ENCODE data around the gene PGGT1B.

The PGGT1B gene

DNA sequence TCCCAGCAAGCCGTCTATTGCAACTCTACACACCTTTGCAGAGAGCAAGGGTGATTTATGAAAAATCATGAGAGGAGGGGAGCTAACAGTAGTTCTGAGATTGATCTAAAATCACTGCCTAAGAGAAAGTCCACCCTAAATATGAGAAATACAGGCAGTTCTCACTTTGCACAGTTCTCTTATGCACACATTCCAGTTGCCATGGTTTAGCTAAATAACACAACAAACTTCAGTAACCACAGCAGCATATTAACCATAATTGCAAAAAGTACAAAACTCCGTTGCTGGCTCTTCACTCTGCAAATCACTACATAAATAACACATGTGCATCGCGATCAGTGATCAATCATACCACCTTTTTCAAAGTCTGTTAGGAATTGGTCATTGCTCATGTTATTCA lies 31.1 kb downstream of the PGGT1B start:
- Histone ChIP-seq H3K27me3 (ENCODE audit: control insufficient read depth, insufficient read depth, low read length, poor library complexity, severe bottlenecking) (no peaks in the 10 kb centered on the region), H3K4me1 (ENCODE audit: control insufficient read depth, insufficient read depth, low read length) (no peaks in the 10 kb centered on the region), H3K27ac (ENCODE audit: insufficient read depth, low read depth, low read length, poor library complexity, severe bottlenecking) (no peak overlapping the region), H3K36me3 (ENCODE audit: control insufficient read depth, insufficient read depth, low read length) (peaks cover 10% of the 10 kb centered on the region), H3K4me3 (ENCODE audit: insufficient read depth, low read depth, low read length) (no peak overlapping the region), H3K9me3 (ENCODE audit: control insufficient read depth, low read length) (no peaks in the 10 kb centered on the region)
- 96 to 98% methylated on average over 4 of the region's 4 CpGs for WGBS, 2 experiments

DNA sequence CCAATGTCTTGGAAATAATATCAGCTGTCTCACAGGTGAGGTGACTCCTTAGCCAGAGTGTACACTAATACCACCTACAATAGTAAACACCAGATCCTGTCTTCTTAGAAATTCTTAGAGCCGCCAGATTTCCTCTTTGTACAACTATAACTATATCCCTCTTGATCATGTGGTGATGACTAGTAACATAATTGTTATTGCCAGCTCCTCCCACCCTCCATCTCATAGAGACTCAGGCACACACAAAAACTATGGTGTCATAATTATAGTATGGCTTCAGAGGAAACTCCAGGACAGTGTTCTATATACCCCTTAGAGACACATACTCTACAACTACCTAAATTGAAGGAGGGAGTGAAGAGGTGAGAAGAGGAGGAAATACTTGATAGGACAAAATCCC lies 33.1 kb downstream of the PGGT1B start:
- Histone ChIP-seq H3K27me3 (ENCODE audit: control insufficient read depth, insufficient read depth, low read length, poor library complexity, severe bottlenecking) (no peaks in the 10 kb centered on the region), H3K36me3 (ENCODE audit: control insufficient read depth, insufficient read depth, low read length) (peaks cover 10% of the 10 kb centered on the region), H3K4me3 (ENCODE audit: insufficient read depth, low read depth, low read length) (no peak overlapping the region), H3K9me3 (ENCODE audit: control insufficient read depth, low read length) (no peaks in the 10 kb centered on the region), H3K4me1 (ENCODE audit: control insufficient read depth, insufficient read depth, low read length) (no peaks in the 10 kb centered on the region), H3K27ac (ENCODE audit: insufficient read depth, low read depth, low read length, poor library complexity, severe bottlenecking) (no peak overlapping the region)
- WGBS, 2 experiments = 100% methylated on average over 1 of the region's 1 CpG

DNA sequence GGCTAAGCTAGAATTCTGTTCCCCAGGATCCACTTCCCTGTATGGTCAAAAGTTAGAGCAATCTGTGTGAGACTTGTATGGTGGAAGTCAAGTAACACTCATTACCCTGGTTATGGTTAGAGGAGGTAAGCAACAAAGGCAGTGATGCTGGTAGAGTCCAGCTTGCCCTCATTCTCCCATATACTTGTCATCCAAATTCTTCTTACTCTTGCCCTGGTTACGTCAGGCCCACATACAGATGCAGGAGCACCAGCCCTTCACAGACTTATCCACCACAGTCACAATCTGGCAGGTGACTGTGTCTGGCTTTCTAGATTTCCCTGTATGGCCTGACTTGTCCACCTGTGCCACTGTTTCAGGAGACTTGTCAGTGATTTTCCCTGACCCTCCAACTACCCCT lies 35.4 kb downstream of the PGGT1B start:
- Histone ChIP-seq H3K9me3 (ENCODE audit: control insufficient read depth, low read length) (no peaks in the 10 kb centered on the region), H3K36me3 (ENCODE audit: control insufficient read depth, insufficient read depth, low read length) (peaks cover 10% of the 10 kb centered on the region), H3K27me3 (ENCODE audit: control insufficient read depth, insufficient read depth, low read length, poor library complexity, severe bottlenecking) (no peaks in the 10 kb centered on the region), H3K27ac (ENCODE audit: insufficient read depth, low read depth, low read length, poor library complexity, severe bottlenecking) (no peak overlapping the region), H3K4me3 (ENCODE audit: insufficient read depth, low read depth, low read length) (no peak overlapping the region), H3K4me1 (ENCODE audit: control insufficient read depth, insufficient read depth, low read length) (no peaks in the 10 kb centered on the region)
- WGBS, 2 experiments = 87 to 94% methylated on average over 1 of the region's 1 CpG

DNA sequence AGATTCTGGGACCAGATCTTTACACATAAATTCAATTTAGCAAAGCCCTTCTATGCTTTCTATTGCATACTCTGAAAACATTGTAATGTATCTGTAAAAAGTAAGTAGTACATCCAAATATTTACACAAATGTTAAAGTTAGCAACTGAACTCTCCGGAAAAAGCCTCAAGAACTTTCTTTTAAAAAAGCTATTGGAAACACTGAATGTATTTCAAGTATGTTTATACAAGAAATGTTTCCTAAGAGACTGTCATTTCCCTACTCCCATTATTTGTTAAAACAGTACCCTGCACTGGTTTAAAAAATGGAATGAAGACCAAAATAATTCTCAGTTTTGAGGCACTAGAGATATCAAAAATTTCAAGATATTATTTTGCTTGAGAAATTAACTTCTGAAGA lies 48.1 kb downstream of the PGGT1B start:
- Histone ChIP-seq H3K4me3 (ENCODE audit: insufficient read depth, low read depth, low read length) (no peak overlapping the region), H3K27ac (ENCODE audit: insufficient read depth, low read depth, low read length, poor library complexity, severe bottlenecking) (no peak overlapping the region), H3K9me3 (ENCODE audit: control insufficient read depth, low read length) (no peaks in the 10 kb centered on the region), H3K27me3 (ENCODE audit: control insufficient read depth, insufficient read depth, low read length, poor library complexity, severe bottlenecking) (no peaks in the 10 kb centered on the region), H3K4me1 (ENCODE audit: control insufficient read depth, insufficient read depth, low read length) (no peaks in the 10 kb centered on the region), H3K36me3 (ENCODE audit: control insufficient read depth, insufficient read depth, low read length) (no peaks in the 10 kb centered on the region)
- WGBS, 2 experiments = no CpG with 5 or more reads among the region's 1 CpG

DNA sequence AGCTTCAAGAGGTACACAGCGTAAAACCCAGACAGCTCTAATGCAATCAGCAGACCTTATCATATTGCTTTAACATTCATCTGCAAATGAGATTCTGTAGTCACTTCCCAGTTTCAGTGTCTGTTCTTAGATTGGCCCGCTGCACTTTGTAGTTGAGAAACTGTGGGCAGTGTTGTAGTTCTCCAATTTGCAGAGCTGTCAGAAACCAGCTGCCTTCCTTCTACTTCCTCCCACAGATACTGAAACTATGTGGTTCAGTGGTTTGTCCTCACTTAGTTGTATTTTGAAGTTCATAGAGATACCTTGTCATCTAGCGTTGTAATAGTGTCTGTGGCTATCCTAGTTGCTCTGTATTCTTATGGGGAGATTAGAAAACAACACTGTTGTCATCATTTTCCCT lies 53.4 kb downstream of the PGGT1B start:
- Histone ChIP-seq H3K27me3 (ENCODE audit: control insufficient read depth, insufficient read depth, low read length, poor library complexity, severe bottlenecking) (no peaks in the 10 kb centered on the region), H3K4me1 (ENCODE audit: control insufficient read depth, insufficient read depth, low read length) (no peaks in the 10 kb centered on the region), H3K4me3 (ENCODE audit: insufficient read depth, low read depth, low read length) (no peak overlapping the region), H3K36me3 (ENCODE audit: control insufficient read depth, insufficient read depth, low read length) (no peaks in the 10 kb centered on the region), H3K9me3 (ENCODE audit: control insufficient read depth, low read length) (no peaks in the 10 kb centered on the region), H3K27ac (ENCODE audit: insufficient read depth, low read depth, low read length, poor library complexity, severe bottlenecking) (no peak overlapping the region)
- WGBS, 2 experiments = 94 to 95% methylated on average over 3 of the region's 3 CpGs

DNA sequence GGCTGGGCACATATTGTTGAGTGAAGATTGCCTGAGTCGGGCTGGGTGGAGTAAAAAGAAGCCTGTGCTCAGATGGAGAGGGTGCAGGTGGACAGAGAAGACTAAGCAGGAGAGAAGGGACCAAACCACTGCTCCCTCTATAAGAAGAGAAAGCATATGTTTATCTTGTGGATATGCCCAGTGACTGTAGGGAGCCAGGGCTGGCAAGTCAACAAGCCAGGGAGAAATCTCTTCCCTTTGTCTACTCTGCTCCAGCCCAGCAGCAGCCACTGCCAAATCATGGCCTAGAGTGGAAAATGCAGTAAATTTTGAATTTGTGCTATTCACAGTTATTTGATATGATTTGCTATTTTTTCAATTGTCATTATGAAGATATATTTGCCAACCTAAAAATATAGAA lies 59.7 kb downstream of the PGGT1B start:
- WGBS, 2 experiments = 94 to 96% methylated on average over 1 of the region's 1 CpG
- Histone ChIP-seq H3K27me3 (ENCODE audit: control insufficient read depth, insufficient read depth, low read length, poor library complexity, severe bottlenecking) (no peaks in the 10 kb centered on the region), H3K4me1 (ENCODE audit: control insufficient read depth, insufficient read depth, low read length) (no peaks in the 10 kb centered on the region), H3K36me3 (ENCODE audit: control insufficient read depth, insufficient read depth, low read length) (no peaks in the 10 kb centered on the region), H3K4me3 (ENCODE audit: insufficient read depth, low read depth, low read length) (no peak overlapping the region), H3K27ac (ENCODE audit: insufficient read depth, low read depth, low read length, poor library complexity, severe bottlenecking) (no peak overlapping the region), H3K9me3 (ENCODE audit: control insufficient read depth, low read length) (no peaks in the 10 kb centered on the region)

DNA sequence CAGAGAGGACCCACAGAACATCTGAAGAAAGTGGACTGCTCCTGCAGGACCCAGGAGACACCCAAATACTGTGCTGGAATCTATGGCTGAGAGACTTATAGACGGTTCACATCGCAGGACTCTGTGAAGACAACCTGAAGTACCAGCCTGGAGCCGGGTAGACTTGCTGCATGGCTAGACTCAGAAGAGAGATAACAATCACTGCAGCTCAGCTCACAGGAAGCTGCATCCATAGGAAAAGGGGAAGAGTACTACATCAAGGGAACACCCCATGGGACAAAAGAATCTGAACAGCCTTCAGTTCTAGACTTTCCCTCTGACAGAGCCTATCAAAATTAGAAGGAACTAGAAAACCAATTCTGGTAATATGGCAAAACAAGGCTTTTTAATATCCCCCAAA lies 66.5 kb downstream of the PGGT1B start:
- Histone ChIP-seq H3K4me3 (ENCODE audit: insufficient read depth, low read depth, low read length) (no peak overlapping the region), H3K36me3 (ENCODE audit: control insufficient read depth, insufficient read depth, low read length) (no peaks in the 10 kb centered on the region), H3K9me3 (ENCODE audit: control insufficient read depth, low read length) (no peaks in the 10 kb centered on the region), H3K27ac (ENCODE audit: insufficient read depth, low read depth, low read length, poor library complexity, severe bottlenecking) (no peak overlapping the region), H3K4me1 (ENCODE audit: control insufficient read depth, insufficient read depth, low read length) (no peaks in the 10 kb centered on the region), H3K27me3 (ENCODE audit: control insufficient read depth, insufficient read depth, low read length, poor library complexity, severe bottlenecking) (no peaks in the 10 kb centered on the region)
- WGBS, 2 experiments = 86 to 94% methylated on average over 3 of the region's 3 CpGs

DNA sequence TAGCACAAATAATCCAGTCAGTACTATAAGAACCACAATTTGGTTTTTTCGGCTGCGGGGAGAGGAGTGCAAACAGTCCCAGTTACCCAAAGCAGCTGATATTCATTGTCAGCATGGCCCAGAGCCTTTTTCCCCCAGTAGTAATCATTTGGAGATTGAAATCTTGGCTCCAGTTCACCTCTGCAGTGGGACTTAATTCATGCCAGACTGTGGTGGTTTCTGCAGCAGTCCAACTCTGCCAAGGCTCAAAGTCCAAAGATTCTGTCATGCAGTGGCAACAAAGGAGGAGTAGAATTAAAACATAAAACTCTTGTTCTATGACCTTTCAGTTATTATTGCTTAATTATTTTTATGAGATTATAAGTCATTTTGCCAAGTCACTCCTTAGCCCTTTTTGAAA lies 68.0 kb downstream of the PGGT1B start:
- Histone ChIP-seq H3K27ac (ENCODE audit: insufficient read depth, low read depth, low read length, poor library complexity, severe bottlenecking) (no peak overlapping the region), H3K9me3 (ENCODE audit: control insufficient read depth, low read length) (no peaks in the 10 kb centered on the region), H3K27me3 (ENCODE audit: control insufficient read depth, insufficient read depth, low read length, poor library complexity, severe bottlenecking) (no peaks in the 10 kb centered on the region), H3K36me3 (ENCODE audit: control insufficient read depth, insufficient read depth, low read length) (no peaks in the 10 kb centered on the region), H3K4me1 (ENCODE audit: control insufficient read depth, insufficient read depth, low read length) (no peaks in the 10 kb centered on the region), H3K4me3 (ENCODE audit: insufficient read depth, low read depth, low read length) (no peak overlapping the region)
- WGBS, 2 experiments = 97 to 99% methylated on average over 2 of the region's 2 CpGs

DNA sequence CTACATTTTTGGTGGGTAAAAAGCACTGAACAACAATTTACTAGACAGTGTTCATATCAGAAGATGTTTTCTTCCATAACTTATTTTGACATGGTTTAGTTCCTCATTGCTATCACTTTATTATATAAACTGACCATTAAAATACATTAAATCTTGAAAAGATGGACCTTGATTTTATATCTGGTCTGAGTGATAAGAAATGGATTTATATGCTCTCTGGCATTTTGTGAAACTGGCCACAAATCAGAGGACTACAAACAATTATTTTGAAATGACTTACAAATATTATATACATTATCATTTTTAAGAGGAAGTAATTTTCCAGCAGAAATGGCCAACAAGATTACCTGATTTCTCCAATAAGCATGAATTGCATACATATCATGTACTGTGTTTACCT lies 69.4 kb downstream of the PGGT1B start:
- no peak overlapping the region for H3K4me3 ChIP-seq (ENCODE audit: insufficient read depth, low read depth, low read length)
- no peaks in the 10 kb centered on the region for H3K27me3 ChIP-seq (ENCODE audit: control insufficient read depth, insufficient read depth, low read length, poor library complexity, severe bottlenecking)
- no peaks in the 10 kb centered on the region for H3K36me3 ChIP-seq (ENCODE audit: control insufficient read depth, insufficient read depth, low read length)
- H3K4me1 ChIP-seq (ENCODE audit: control insufficient read depth, insufficient read depth, low read length) = no peaks in the 10 kb centered on the region
- no peaks in the 10 kb centered on the region for H3K9me3 ChIP-seq (ENCODE audit: control insufficient read depth, low read length)
- no peak overlapping the region for H3K27ac ChIP-seq (ENCODE audit: insufficient read depth, low read depth, low read length, poor library complexity, severe bottlenecking)

DNA sequence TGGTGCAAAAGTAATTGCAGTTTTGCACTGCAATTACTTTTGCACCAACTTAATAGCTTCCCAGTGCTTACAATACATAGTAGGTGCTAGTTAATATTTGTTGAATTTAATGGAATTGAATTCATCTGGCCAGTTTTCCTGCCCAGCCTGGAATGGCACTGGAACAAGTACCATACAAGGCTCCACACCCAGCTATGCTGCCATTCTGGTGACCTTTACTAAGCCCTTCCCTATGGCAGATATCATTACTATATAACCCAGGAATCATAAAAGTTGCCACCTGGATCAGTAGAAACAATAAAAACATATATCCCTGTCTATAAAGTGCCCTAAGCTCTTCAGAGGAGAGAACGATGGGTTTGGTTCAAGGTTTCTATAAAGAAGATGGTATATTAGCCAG lies 70.6 kb downstream of the PGGT1B start:
- no peaks in the 10 kb centered on the region for H3K4me1 ChIP-seq (ENCODE audit: control insufficient read depth, insufficient read depth, low read length)
- H3K4me3 ChIP-seq (ENCODE audit: insufficient read depth, low read depth, low read length) = no peak overlapping the region
- no peaks in the 10 kb centered on the region for H3K9me3 ChIP-seq (ENCODE audit: control insufficient read depth, low read length)
- no peak overlapping the region for H3K27ac ChIP-seq (ENCODE audit: insufficient read depth, low read depth, low read length, poor library complexity, severe bottlenecking)
- 80% methylated on average over 1 of the region's 1 CpG; no CpG with 5 or more reads in 1 of the 2 experiments for WGBS, 2 experiments
- H3K27me3 ChIP-seq (ENCODE audit: control insufficient read depth, insufficient read depth, low read length, poor library complexity, severe bottlenecking) = no peaks in the 10 kb centered on the region
- no peaks in the 10 kb centered on the region for H3K36me3 ChIP-seq (ENCODE audit: control insufficient read depth, insufficient read depth, low read length)

DNA sequence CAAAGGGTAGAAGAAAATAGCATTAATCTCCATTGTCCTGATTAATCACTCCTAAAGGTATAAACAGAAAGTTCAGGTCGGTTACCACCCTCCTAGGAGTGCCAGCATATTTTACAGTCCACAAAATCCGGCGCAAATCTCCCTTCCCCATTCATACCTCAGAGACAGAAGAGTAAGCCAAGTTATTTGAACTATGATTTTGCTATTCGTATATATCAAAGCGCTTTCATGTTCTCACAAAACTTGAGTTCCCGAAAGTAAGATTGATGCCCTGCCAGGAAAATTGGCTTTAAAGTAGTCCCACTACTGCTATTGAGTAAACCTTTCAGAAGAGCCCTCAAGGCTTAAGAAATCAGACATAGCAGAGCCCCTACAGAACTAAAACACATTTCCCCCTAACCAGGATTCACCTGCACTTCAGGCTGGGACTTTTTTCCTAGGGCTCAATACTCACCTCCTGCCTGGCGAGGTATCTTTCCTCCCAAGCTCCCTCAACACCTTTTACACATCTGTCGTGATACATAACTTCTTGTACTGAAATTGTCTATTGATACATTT lies 71.1 kb downstream of the PGGT1B start:
- Histone ChIP-seq H3K27ac (ENCODE audit: insufficient read depth, low read depth, low read length, poor library complexity, severe bottlenecking) (no peak overlapping the region), H3K36me3 (ENCODE audit: control insufficient read depth, insufficient read depth, low read length) (no peaks in the 10 kb centered on the region), H3K27me3 (ENCODE audit: control insufficient read depth, insufficient read depth, low read length, poor library complexity, severe bottlenecking) (no peaks in the 10 kb centered on the region), H3K9me3 (ENCODE audit: control insufficient read depth, low read length) (no peaks in the 10 kb centered on the region), H3K4me1 (ENCODE audit: control insufficient read depth, insufficient read depth, low read length) (no peaks in the 10 kb centered on the region), H3K4me3 (ENCODE audit: insufficient read depth, low read depth, low read length) (no peak overlapping the region)
- 82 to 94% methylated on average over 8 of the region's 8 CpGs for WGBS, 2 experiments

Data from ectodermal cell (in vitro differentiated cells).